Measurements from ENCODE around the gene GDA. TPM values are rescaled to one million over a fixed set of nuclear protein-coding genes. Genes with fewer than 3 reads are reported as not detected.

GDA gene
- total and polyA plus RNA-seq, 4 donors: 0.04 to 1.5 (median 0.63) TPM

DNA sequence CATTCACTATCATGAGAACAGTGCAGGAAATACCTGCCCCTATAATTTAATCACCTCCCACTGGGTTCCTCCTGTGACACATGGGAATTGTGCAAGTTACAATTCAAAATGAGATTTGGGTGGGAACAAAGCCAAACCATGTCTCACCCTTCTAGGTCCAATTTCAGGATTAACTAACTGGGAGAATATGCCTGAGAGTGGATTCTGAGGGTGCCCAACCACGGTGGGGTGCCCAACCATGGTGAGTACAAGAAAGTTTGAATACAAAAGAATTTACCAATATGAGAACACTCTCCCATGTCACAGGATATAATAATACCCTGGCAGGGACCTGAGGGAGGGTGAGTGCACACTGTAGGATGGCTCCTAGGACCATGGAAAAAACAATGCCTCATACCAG, 17.2 kb upstream of the GDA start:
- Histone ChIP-seq H3K27ac (ENCODE audit: low read depth in 1 of 2, low read length in 1 of 2) (no peak overlapping the region), H3K4me1 (ENCODE audit: control insufficient read depth in 5 of 5, insufficient read depth in 5 of 5, low read length in 5 of 5) (no peaks in the 10 kb centered on the region), H3K4me3 (no peak overlapping the region), H3K36me3 (ENCODE audit: control insufficient read depth in 4 of 4, insufficient read depth in 4 of 4, low read length in 4 of 4) (no peaks in the 10 kb centered on the region), H3K27me3 (ENCODE audit: control insufficient read depth in 3 of 3, insufficient read depth in 3 of 3, low read length in 2 of 3) (no peaks in the 10 kb centered on the region), H3K9ac (ENCODE audit: insufficient read depth in 1 of 2, low read length in 2 of 2) (no peak overlapping the region), H3K9me3 (ENCODE audit: control insufficient read depth in 4 of 4, insufficient read depth in 3 of 4, low read length in 3 of 4) (no peaks in the 10 kb centered on the region)
- DNase-seq: no peak
- 71 to 80% methylated on average over 1 of the region's 1 CpG for WGBS, 2 donors
- TF ChIP-seq, protein P1, sequence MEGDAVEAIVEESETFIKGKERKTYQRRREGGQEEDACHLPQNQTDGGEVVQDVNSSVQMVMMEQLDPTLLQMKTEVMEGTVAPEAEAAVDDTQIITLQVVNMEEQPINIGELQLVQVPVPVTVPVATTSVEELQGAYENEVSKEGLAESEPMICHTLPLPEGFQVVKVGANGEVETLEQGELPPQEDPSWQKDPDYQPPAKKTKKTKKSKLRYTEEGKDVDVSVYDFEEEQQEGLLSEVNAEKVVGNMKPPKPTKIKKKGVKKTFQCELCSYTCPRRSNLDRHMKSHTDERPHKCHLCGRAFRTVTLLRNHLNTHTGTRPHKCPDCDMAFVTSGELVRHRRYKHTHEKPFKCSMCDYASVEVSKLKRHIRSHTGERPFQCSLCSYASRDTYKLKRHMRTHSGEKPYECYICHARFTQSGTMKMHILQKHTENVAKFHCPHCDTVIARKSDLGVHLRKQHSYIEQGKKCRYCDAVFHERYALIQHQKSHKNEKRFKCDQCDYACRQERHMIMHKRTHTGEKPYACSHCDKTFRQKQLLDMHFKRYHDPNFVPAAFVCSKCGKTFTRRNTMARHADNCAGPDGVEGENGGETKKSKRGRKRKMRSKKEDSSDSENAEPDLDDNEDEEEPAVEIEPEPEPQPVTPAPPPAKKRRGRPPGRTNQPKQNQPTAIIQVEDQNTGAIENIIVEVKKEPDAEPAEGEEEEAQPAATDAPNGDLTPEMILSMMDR (IDR thresholded peaks at IDR 0.05; ENCODE audit: control extremely low read depth, extremely low read depth): no peak
- ATAC-seq (ENCODE audit: insufficient read depth, low FRiP score): no peak

DNA sequence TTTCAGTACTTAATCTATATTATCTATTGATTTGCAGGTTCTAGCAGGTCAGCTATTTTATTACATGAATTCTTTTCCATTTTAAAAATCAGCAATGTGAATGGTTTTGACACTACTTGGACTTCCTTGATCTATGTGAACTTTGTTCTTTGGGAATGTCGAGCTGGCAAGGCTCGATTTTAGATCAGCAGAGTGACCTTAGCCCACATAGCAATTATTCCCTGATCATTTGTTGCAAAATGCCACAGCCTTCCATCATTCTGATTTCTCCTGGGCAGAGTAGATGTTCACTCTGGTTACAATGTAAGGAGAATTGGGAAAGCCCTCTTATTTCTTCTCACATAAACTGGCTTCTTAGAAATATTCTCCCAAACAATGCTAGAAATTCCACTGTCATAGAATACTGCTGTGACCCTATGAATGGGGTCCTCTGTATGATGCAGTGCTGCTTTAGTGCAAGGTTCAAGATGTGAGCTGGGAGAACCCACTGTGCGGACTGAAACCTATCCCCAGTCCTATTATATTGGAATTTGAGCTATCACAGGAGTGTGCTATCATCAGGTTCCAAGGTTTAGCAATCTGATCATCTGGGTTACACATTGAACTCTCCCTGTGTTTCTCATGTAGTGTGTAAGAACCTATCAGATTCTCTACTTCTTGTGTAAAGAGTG, 15.7 kb upstream of the GDA start:
- Histone ChIP-seq H3K36me3 (ENCODE audit: control insufficient read depth in 4 of 4, insufficient read depth in 4 of 4, low read length in 4 of 4) (no peaks in the 10 kb centered on the region), H3K4me3 (no peak overlapping the region), H3K4me1 (ENCODE audit: control insufficient read depth in 5 of 5, insufficient read depth in 5 of 5, low read length in 5 of 5) (no peaks in the 10 kb centered on the region), H3K9me3 (ENCODE audit: control insufficient read depth in 4 of 4, insufficient read depth in 3 of 4, low read length in 3 of 4) (no peaks in the 10 kb centered on the region), H3K27ac (ENCODE audit: low read depth in 1 of 2, low read length in 1 of 2) (no peak overlapping the region), H3K27me3 (ENCODE audit: control insufficient read depth in 3 of 3, insufficient read depth in 3 of 3, low read length in 2 of 3) (no peaks in the 10 kb centered on the region), H3K9ac (ENCODE audit: insufficient read depth in 1 of 2, low read length in 2 of 2) (no peak overlapping the region)
- ATAC-seq (ENCODE audit: insufficient read depth, low FRiP score) (no peak), DNase-seq (no peak)
- TF ChIP-seq, protein P1 (IDR thresholded peaks at IDR 0.05; ENCODE audit: control extremely low read depth, extremely low read depth): no peak
- 78 to 87% methylated on average over 3 of the region's 3 CpGs for WGBS, 2 donors

DNA sequence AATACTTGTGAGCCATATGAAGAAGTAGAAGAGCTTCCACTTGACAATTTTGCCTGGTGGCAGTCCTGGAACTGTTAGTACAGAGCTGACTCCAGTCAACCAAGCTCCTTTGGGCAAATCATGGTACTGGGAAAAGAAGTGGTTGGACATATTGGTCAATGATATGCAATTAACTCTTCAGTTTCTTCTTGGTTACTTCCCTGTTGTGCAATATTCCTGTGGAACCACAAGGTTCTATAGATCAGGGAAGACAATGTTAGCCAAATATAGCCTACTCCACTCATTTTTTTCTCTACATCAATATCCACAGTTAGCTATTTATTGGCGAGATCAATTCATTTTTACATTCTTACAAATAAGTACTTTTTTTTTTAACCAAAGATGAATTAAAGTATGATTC, 14.4 kb upstream of the GDA start:
- WGBS, 2 donors: 95 to 97% methylated on average over 1 of the region's 1 CpG
- no peak overlapping the region for H3K4me3 ChIP-seq
- no peaks in the 10 kb centered on the region for H3K36me3 ChIP-seq (ENCODE audit: control insufficient read depth in 4 of 4, insufficient read depth in 4 of 4, low read length in 4 of 4)
- no peaks in the 10 kb centered on the region for H3K27me3 ChIP-seq (ENCODE audit: control insufficient read depth in 3 of 3, insufficient read depth in 3 of 3, low read length in 2 of 3)
- no peak overlapping the region for H3K9ac ChIP-seq (ENCODE audit: insufficient read depth in 1 of 2, low read length in 2 of 2)
- H3K27ac ChIP-seq (ENCODE audit: low read depth in 1 of 2, low read length in 1 of 2): no peak overlapping the region
- no peak for DNase-seq
- TF ChIP-seq, protein P1 (IDR thresholded peaks at IDR 0.05; ENCODE audit: control extremely low read depth, extremely low read depth): no peak
- ATAC-seq (ENCODE audit: insufficient read depth, low FRiP score): no peak
- H3K4me1 ChIP-seq (ENCODE audit: control insufficient read depth in 5 of 5, insufficient read depth in 5 of 5, low read length in 5 of 5): no peaks in the 10 kb centered on the region
- H3K9me3 ChIP-seq (ENCODE audit: control insufficient read depth in 4 of 4, insufficient read depth in 3 of 4, low read length in 3 of 4): no peaks in the 10 kb centered on the region
